Muscle of leg (tissue), 11 donors: ENCODE data around the gene LDLRAD4. TPM values are rescaled to one million over a fixed set of nuclear protein-coding genes. Genes with fewer than 3 reads are reported as not detected.
A peak's percentile ranks its signal among the peaks of the same experiment; 100 is the strongest.

ENCODE experiments used
- DNase-seq: peaks from one replicate; pipeline ENCODE4 v3.0.0; 2013
- H3K27ac ChIP-seq: one replicate; pipeline ENCODE4 v1.5.1; 2013; ENCODE audit warnings: mild to moderate bottlenecking, low read length, control low read depth
- H3K27me3 ChIP-seq: one replicate; pipeline ENCODE4 v1.6.1; 2013; ENCODE audit warnings: low read length; ENCODE audit not compliant: control insufficient read depth, insufficient read depth
- H3K36me3 ChIP-seq: one replicate; pipeline ENCODE4 v1.6.1; 2013; ENCODE audit warnings: low read length; ENCODE audit not compliant: control insufficient read depth, insufficient read depth
- H3K4me1 ChIP-seq: one replicate; pipeline ENCODE4 v1.6.1; 2013; ENCODE audit warnings: low read length; ENCODE audit not compliant: control insufficient read depth, insufficient read depth
- H3K4me3 ChIP-seq: one replicate; pipeline ENCODE4 v1.5.1; 2013; ENCODE audit warnings: low read length, control low read depth
- H3K9me3 ChIP-seq: replicated peaks from 2 replicates; pipeline ENCODE4 v1.6.1; 2013; ENCODE audit warnings: low read depth, low read length; ENCODE audit not compliant: control insufficient read depth
- WGBS: methylation state at CpG from one replicate; pipeline ENCODE4 v1.1.5; 2013; ENCODE audit warnings: missing lambda C conversion rate; ENCODE audit not compliant: insufficient coverage; 5-methylcytosine and 5-hydroxymethylcytosine counted together
- polyA plus RNA-seq, 8 donors: library from polyadenylated mRNA; unstranded; fragments of 120-200 nt; gene quantifications; one replicate each; pipeline versions ENCODE4 v1.2.1 to v1.2.3, GENCODE V29; 2013; ENCODE audit warnings: inconsistent platforms in 1 of 8, low replicate concordance in 1 of 8; ENCODE audit not compliant: insufficient read length in 8 of 8, insufficient read depth in 1 of 8
- total RNA-seq: library from RNA; stranded (reverse); fragments of 120-200 nt; gene quantifications from one replicate; pipeline ENCODE4 v1.2.4, GENCODE V29; 2013

LDLRAD4 gene
- total and polyA plus RNA-seq, 9 donors = 9.0 to 20.8 (median 14.4) TPM

GRCh38 chr18:13435586-13436333 is 217.2 kb downstream of the LDLRAD4 start:
- Histone ChIP-seq H3K27ac (peak overlapping the region; percentile 59), H3K4me1 (no peaks in the 10 kb centered on the region), H3K36me3 (no peaks in the 10 kb centered on the region), H3K9me3 (no peaks in the 10 kb centered on the region), H3K4me3 (no peak overlapping the region), H3K27me3 (no peaks in the 10 kb centered on the region)
- no peak for DNase-seq
- 80% methylated on average over 1 of the region's 7 CpGs for WGBS

- Histone ChIP-seq H3K27me3 (no peaks in the 10 kb centered on the region), H3K36me3 (no peaks in the 10 kb centered on the region), H3K9me3 (no peaks in the 10 kb centered on the region), H3K4me3 (no peak overlapping the region), H3K4me1 (peaks cover 2% of the 10 kb centered on the region), H3K27ac (peak overlapping the region; percentile 62)
- DNase-seq = peak; percentile 93
- WGBS = no CpG with 5 or more reads among the region's 8 CpGs
Measured at GRCh38 chr18:13436576-13436975, 218.0 kb downstream of the LDLRAD4 start.

- no peaks in the 10 kb centered on the region for H3K36me3 ChIP-seq
- no peak overlapping the region for H3K4me3 ChIP-seq
- WGBS = 63% methylated on average over 5 of the region's 6 CpGs
- peaks cover 5% of the 10 kb centered on the region for H3K4me1 ChIP-seq
- no peaks in the 10 kb centered on the region for H3K27me3 ChIP-seq
- no peak for DNase-seq
- peak overlapping the region; percentile 62 for H3K27ac ChIP-seq
- no peaks in the 10 kb centered on the region for H3K9me3 ChIP-seq
Measured at GRCh38 chr18:13437034-13437433, 218.5 kb downstream of the LDLRAD4 start.

DNA sequence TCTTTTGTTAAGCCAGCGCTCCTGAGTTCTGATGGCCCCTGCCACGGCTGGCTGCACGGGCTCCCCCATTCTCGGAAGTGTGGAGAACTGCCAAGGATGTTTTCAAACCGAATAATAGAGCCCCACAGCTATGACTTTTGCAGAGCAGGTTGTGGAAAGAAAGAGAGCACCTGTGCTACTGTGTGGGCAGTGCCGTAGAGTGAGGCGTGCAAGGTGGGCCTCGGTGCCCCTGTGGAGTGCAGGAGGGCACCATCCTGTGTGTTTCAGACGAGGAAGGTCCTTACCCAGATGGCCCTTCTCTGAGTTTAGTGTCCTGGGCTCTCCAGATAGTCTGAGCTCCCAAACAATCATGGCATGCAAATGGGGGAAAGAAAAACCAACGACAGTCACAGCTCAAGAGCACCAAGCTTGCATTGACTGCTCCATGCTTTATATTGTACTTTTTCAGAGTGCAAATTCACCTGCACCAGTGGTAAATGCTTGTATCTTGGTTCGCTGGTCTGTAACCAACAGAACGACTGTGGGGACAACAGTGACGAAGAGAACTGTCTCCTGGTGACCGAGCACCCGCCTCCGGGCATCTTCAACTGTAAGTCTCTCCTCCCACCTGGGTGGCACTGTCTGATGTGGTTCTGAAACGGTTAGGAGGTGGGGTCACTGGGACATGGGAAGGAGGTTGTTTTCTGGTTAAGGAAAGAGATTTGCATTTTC is 219.4 kb downstream of the LDLRAD4 start:
- H3K27me3 ChIP-seq = no peaks in the 10 kb centered on the region
- no peak overlapping the region for H3K4me3 ChIP-seq
- no peak for DNase-seq
- H3K27ac ChIP-seq = no peak overlapping the region
- 81% methylated on average over 14 of the region's 17 CpGs for WGBS
- H3K9me3 ChIP-seq = no peaks in the 10 kb centered on the region
- peaks cover 7% of the 10 kb centered on the region for H3K4me1 ChIP-seq
- H3K36me3 ChIP-seq = no peaks in the 10 kb centered on the region

- Histone ChIP-seq H3K4me3 (no peak overlapping the region), H3K9me3 (no peaks in the 10 kb centered on the region), H3K36me3 (no peaks in the 10 kb centered on the region), H3K27me3 (no peaks in the 10 kb centered on the region), H3K27ac (no peak overlapping the region), H3K4me1 (peaks cover 7% of the 10 kb centered on the region)
- DNase-seq = no peak
- 86% methylated on average over 1 of the region's 4 CpGs for WGBS
Measured at GRCh38 chr18:13438507-13439056, 220.0 kb downstream of the LDLRAD4 start.

DNA sequence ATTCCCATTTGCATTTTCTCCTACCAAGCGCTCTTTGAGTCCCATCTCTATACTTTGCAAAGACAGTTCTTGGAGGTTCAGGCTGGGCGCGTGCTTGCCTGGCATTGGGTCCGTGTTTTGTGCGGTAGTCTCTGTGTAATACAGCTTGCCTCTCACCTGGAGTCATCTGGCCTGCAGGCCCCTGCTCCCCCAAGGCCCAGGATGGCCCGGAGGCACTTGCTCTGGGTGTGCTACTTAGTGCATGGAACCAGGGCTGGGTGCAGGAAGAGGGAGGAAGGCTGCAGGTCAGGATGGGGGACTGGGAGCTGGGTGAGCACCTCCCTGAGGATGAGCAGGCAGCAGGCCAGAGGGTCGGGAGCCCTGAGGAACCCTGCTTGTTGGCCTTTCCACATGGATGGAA is 220.9 kb downstream of the LDLRAD4 start:
- no peak overlapping the region for H3K4me3 ChIP-seq
- no peaks in the 10 kb centered on the region for H3K27me3 ChIP-seq
- no peak overlapping the region for H3K27ac ChIP-seq
- no peaks in the 10 kb centered on the region for H3K9me3 ChIP-seq
- H3K4me1 ChIP-seq = peaks cover 7% of the 10 kb centered on the region
- no peak for DNase-seq
- no peaks in the 10 kb centered on the region for H3K36me3 ChIP-seq
- 93% methylated on average over 6 of the region's 7 CpGs for WGBS

DNA sequence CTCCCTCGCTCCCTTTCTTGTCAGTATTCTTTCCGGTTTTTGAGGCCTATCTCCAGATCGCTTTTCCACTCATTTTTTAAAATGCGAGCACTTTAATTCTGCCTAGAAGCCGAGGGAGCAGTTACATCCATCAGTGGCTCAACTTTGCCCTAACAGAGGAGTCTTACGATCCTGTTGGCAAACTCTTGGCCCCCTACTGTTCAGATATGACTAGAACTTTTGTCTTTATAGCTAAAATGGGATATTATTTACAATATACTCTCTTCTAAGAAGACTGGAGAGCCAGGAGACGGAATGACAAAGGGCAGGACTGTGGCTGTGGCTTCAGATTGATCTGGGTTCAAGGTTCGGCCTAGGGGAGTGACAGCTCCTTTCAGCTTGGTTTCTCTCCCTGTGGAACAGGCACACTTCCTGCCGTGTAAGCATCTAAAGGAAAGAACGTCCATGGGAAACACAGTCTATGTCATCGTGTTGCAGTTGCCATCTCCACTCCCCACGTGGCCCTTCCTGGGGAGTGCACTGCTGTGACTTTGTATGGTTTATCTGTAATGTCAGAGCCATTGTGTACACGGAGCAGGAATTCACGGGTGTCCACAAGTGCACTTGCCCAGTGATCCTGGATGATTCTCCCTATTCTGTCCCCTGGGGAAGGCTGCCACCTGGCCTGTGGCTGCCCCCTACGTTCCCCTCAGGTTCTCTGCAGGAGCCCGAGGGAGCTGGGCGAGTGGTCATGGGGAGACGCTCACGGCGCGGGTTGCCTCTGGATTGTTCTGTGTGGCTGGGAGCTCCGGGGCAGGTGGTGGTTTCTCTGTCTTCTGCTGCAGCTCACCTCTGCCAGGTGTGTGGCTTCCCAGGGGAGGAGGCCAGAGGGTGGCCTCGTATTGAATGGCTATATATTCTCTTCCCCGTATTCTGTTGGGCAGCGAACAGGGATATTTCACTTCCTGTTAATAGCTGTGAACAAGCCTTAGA is 222.0 kb downstream of the LDLRAD4 start:
- H3K4me1 ChIP-seq = peaks cover 7% of the 10 kb centered on the region
- no peaks in the 10 kb centered on the region for H3K9me3 ChIP-seq
- 90% methylated on average over 16 of the region's 25 CpGs for WGBS
- no peak for DNase-seq
- no peaks in the 10 kb centered on the region for H3K27me3 ChIP-seq
- no peak overlapping the region for H3K4me3 ChIP-seq
- H3K27ac ChIP-seq = no peak overlapping the region
- no peaks in the 10 kb centered on the region for H3K36me3 ChIP-seq

DNA sequence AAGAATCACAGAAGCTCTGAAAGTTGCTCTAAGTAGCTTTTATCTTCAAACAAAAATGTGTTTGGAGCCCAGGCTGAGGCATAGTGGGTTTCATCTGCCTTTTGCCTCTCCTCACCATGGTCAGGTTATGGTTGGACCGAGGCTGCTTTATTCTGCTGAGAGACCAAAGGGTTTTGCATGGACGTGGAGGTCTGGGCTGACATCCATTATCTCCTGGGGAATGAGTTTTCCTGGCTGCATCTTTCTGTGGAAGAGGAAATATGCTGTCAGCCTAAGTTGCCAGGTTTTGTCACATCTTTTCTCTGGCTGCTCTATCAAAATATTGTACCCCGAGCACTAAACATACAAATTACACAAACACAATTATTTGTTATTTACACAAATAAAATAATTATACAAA is 223.2 kb downstream of the LDLRAD4 start:
- H3K27ac ChIP-seq = peak overlapping the region; percentile 39
- no peaks in the 10 kb centered on the region for H3K36me3 ChIP-seq
- H3K27me3 ChIP-seq = no peaks in the 10 kb centered on the region
- H3K4me1 ChIP-seq = peaks cover 11% of the 10 kb centered on the region
- peak; percentile 88 for DNase-seq
- no peak overlapping the region for H3K4me3 ChIP-seq
- WGBS = no CpG with 5 or more reads among the region's 3 CpGs
- H3K9me3 ChIP-seq = no peaks in the 10 kb centered on the region

- H3K4me1 ChIP-seq = peaks cover 15% of the 10 kb centered on the region
- H3K9me3 ChIP-seq = no peaks in the 10 kb centered on the region
- WGBS = 89% methylated on average over 17 of the region's 17 CpGs
- H3K27ac ChIP-seq = no peak overlapping the region
- H3K4me3 ChIP-seq = no peak overlapping the region
- DNase-seq = no peak
- H3K27me3 ChIP-seq = no peaks in the 10 kb centered on the region
- H3K36me3 ChIP-seq = no peaks in the 10 kb centered on the region
Measured at GRCh38 chr18:13442451-13442850, 223.9 kb downstream of the LDLRAD4 start.
